ENCODE results near the gene MRPL53.
A peak's percentile ranks its signal among the peaks of the same experiment; 100 is the strongest.
"Not testable (repeated sequence)": the region's sequence is repeated elsewhere in the genome, so short reads cannot be mapped to it uniquely, and the experiment has no call there.

The MRPL53 gene

DNA sequence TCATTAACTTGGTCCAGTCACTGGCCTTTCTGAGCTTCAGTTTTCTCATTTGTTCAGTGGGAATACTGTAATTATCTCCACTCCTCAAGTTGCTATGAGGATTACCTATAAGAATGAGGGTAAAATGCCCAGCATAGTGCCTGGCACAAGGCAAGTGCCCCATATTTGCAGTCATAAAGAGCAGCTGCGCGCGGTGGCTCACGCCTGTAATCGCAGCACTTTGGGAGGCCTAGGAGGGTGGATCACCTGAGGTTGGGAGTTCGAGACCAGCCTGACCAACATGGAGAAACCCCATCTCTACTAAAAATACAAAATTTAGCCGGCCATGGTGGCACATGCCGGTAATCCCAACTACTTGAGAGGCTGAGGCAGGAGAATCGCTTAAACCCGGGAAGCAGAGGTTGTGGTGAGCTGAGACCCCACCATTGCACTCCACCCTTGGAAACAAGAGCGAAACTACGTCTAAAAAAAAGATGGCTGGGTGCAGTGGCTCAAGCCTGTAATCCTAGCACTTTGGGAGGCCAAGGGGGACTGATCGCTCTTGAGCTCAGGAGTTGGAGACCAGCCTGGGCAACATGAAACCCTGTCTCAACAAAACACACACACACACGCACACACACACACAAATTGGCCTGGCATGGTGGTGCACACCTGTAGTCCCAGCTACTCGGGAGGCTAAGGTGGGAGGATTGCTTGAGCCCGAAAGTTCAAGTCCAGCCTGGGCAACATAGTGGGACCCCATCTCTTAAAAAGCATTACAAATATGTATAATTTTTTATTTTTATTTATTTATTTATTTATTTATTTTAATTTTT is 29.8 kb downstream of the MRPL53 start:
- H3K27ac ChIP-seq (ENCODE audit: low read depth, low read length); H2AFZ ChIP-seq (ENCODE audit: low read length, unreplicated experiment); H3K36me3 ChIP-seq (ENCODE audit: insufficient read depth, low read length); H3K4me3 ChIP-seq (ENCODE audit: low read depth, low read length): not testable (repeated sequence)
- Histone ChIP-seq H3K4me1 (ENCODE audit: control insufficient read depth, insufficient read depth, low read length, unreplicated experiment) (peaks cover 34% of the 10 kb centered on the region), H3K79me2 (ENCODE audit: control insufficient read depth, insufficient read depth, low read length, unreplicated experiment) (peaks cover 20% of the 10 kb centered on the region), H3K27me3 (ENCODE audit: insufficient read depth, low read length) (peaks cover 17% of the 10 kb centered on the region)

DNA sequence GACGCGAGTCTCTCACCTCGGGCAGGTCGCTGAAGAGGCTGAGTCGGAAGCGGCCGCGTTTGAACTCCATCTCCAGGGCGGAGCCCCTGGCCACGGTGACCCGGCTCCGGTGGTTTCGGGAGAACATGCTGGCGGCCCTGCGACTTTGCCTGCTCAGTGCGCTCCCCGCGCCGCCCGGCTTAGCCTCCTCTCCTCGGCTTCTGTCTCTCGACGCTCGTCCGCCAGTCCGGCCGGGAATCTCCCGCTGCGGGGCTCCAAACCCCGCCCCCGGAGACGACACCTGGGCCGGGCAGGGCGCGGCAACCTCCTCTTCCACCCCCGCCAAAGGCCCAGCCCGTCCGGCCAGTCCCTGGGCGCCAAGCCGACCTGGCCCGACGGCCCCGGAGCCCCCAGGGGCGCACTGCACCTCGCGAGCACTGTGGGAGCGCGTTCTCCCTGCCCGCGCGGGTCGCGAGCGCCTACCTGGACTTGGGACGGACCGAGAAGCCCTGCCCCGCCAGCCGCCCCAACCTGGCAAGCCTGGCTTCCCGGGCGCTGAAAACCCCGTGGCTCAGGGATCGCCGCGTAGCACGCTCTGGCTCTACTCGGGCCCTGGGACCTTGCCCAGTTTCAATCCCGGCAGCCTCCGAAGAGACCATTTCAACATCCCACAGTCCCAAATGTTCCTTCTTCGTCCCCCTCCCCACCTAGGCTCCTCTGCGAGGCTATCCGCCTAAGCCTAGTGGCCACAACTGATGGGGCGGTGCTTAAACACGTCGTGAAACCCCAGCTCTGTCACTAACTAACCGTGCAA is 30.6 kb downstream of the MRPL53 start, which contains the start of gene RTKN:
RTKN (minus strand) TSS at position 248 of the 793 bp plus-strand sequence; CDS start at position 127, 121 bp downstream.
- Histone ChIP-seq H3K4me3 (ENCODE audit: low read depth, low read length) (peak within 1 kb of the TSS; percentile 86), H3K27ac (ENCODE audit: low read depth, low read length) (no peak within 1 kb of the TSS), H3K36me3 (ENCODE audit: insufficient read depth, low read length) (no peaks in the 10 kb centered on the region), H2AFZ (ENCODE audit: low read length, unreplicated experiment) (peak within 1 kb of the TSS; percentile 87), H3K79me2 (ENCODE audit: control insufficient read depth, insufficient read depth, low read length, unreplicated experiment) (peaks cover 20% of the 10 kb centered on the region), H3K4me1 (ENCODE audit: control insufficient read depth, insufficient read depth, low read length, unreplicated experiment) (peaks cover 42% of the 10 kb centered on the region), H3K27me3 (ENCODE audit: insufficient read depth, low read length) (peaks cover 17% of the 10 kb centered on the region)

GRCh38 chr2:74441170-74441689 is 31.2 kb downstream of the MRPL53 start:
- no peak overlapping the region; the same call in 1 of the 2 replicates for H3K4me3 ChIP-seq (ENCODE audit: low read depth, low read length)
- H3K79me2 ChIP-seq (ENCODE audit: control insufficient read depth, insufficient read depth, low read length, unreplicated experiment), result peaks cover 20% of the 10 kb centered on the region
- H2AFZ ChIP-seq (ENCODE audit: low read length, unreplicated experiment), result no peak overlapping the region
- no peak overlapping the region for H3K27ac ChIP-seq (ENCODE audit: low read depth, low read length)
- peaks cover 44% of the 10 kb centered on the region for H3K4me1 ChIP-seq (ENCODE audit: control insufficient read depth, insufficient read depth, low read length, unreplicated experiment)
- H3K36me3 ChIP-seq (ENCODE audit: insufficient read depth, low read length), result no peaks in the 10 kb centered on the region
- H3K27me3 ChIP-seq (ENCODE audit: insufficient read depth, low read length), result peaks cover 17% of the 10 kb centered on the region

DNA sequence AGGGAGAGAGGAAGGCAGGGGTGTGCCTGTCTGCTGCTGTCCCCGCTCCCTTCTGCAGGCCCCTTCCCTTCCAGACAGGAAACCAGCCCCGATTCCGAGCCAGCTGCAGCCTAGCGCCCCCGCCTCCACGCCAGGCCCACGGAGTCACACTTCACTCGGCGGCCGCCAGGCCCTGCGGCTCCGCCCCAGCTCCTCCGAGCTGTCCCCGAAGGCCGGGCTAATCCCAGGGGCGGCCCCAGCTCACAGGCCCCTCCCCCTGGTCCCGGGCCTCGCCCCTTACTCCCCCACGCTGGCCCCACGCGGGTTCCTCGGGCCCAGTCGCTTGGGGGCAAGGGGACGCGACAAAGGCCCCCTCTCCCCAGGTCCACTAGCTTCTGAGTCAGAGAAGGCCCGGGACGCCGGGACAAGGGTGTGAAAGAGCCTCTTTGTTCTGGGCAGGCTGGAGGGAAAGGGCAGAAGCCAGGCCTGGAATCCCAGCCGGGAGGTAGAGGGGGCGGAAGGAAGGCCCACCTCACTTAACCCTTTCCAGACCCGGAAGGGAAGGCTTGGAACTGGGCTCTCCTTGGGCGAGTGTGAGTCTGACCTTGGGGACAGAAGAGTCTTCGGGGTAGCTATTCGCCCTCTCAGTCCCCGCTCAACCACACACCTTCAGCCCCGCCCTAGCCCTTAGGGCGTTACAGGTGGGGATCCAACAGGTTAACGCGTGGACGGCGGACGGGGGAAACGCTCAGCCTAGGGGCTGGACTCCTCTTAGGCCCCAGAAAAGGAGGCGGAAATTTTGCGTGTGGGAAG is 31.9 kb downstream of the MRPL53 start:
- H3K4me1 ChIP-seq (ENCODE audit: control insufficient read depth, insufficient read depth, low read length, unreplicated experiment), result peaks cover 44% of the 10 kb centered on the region

DNA sequence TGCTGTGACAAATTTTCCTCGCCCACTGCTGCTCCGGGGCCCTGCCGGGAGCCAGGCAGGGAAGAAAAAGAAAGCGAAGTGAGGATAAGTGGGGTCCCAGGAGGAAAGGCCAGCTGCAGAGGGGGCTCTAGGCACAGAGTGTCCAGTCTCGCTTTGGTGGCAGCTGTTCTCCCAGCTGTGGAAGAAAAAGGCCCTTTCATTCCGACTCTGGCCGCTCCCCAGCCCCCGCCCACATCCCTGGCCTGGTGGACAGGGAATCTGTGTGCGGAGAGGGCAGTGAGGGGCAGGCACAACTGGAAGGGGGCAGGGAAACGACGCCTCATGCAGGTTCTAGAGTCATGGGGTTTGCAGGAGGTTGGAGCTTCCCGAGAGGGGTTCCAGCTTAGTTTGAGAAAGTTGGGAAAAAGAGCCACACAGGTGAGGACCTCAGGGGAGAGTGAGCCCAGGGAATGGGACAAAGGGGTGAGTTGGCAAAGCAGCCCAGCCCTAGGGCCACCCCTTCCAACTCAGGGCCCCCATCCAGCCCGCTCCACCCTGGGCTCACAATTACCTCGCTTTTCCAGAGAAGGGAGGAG is 32.6 kb downstream of the MRPL53 start:
- no peak overlapping the region for H3K27ac ChIP-seq (ENCODE audit: low read depth, low read length)
- peaks cover 17% of the 10 kb centered on the region for H3K27me3 ChIP-seq (ENCODE audit: insufficient read depth, low read length)
- peaks cover 44% of the 10 kb centered on the region for H3K4me1 ChIP-seq (ENCODE audit: control insufficient read depth, insufficient read depth, low read length, unreplicated experiment)
- peak overlapping the region; percentile 87 for H2AFZ ChIP-seq (ENCODE audit: low read length, unreplicated experiment)
- H3K79me2 ChIP-seq (ENCODE audit: control insufficient read depth, insufficient read depth, low read length, unreplicated experiment), result peaks cover 20% of the 10 kb centered on the region
- H3K36me3 ChIP-seq (ENCODE audit: insufficient read depth, low read length), result no peaks in the 10 kb centered on the region
- H3K4me3 ChIP-seq (ENCODE audit: low read depth, low read length), result peak overlapping the region; percentile 86

More for the DNA sequence above, 31.9 kb downstream of the MRPL53 start:
- H3K27me3 ChIP-seq (ENCODE audit: insufficient read depth, low read length), result peaks cover 17% of the 10 kb centered on the region
- peak overlapping the region; percentile 86 for H3K4me3 ChIP-seq (ENCODE audit: low read depth, low read length)
- H2AFZ ChIP-seq (ENCODE audit: low read length, unreplicated experiment), result peak overlapping the region; percentile 87
- no peaks in the 10 kb centered on the region for H3K36me3 ChIP-seq (ENCODE audit: insufficient read depth, low read length)
- H3K27ac ChIP-seq (ENCODE audit: low read depth, low read length), result no peak overlapping the region
- H3K79me2 ChIP-seq (ENCODE audit: control insufficient read depth, insufficient read depth, low read length, unreplicated experiment), result peaks cover 20% of the 10 kb centered on the region

- H3K4me1 ChIP-seq (ENCODE audit: control insufficient read depth, insufficient read depth, low read length, unreplicated experiment), result peaks cover 38% of the 10 kb centered on the region
- H3K27me3 ChIP-seq (ENCODE audit: insufficient read depth, low read length), result peaks cover 17% of the 10 kb centered on the region
- H3K79me2 ChIP-seq (ENCODE audit: control insufficient read depth, insufficient read depth, low read length, unreplicated experiment), result peaks cover 20% of the 10 kb centered on the region
- no peak overlapping the region for H2AFZ ChIP-seq (ENCODE audit: low read length, unreplicated experiment)
- H3K36me3 ChIP-seq (ENCODE audit: insufficient read depth, low read length), result no peaks in the 10 kb centered on the region
- no peak overlapping the region for H3K27ac ChIP-seq (ENCODE audit: low read depth, low read length)
- peak overlapping the region; percentile 86 for H3K4me3 ChIP-seq (ENCODE audit: low read depth, low read length)
These were observed 33.1 kb downstream of the MRPL53 start for GRCh38 chr2:74439373-74439772.

GRCh38 chr2:74438248-74438647 is 34.2 kb downstream of the MRPL53 start:
- Histone ChIP-seq H3K27ac (ENCODE audit: low read depth, low read length) (no peak overlapping the region), H3K4me1 (ENCODE audit: control insufficient read depth, insufficient read depth, low read length, unreplicated experiment) (peaks cover 31% of the 10 kb centered on the region), H3K36me3 (ENCODE audit: insufficient read depth, low read length) (no peaks in the 10 kb centered on the region), H2AFZ (ENCODE audit: low read length, unreplicated experiment) (no peak overlapping the region), H3K4me3 (ENCODE audit: low read depth, low read length) (no peak overlapping the region; the same call in 1 of the 2 replicates), H3K27me3 (ENCODE audit: insufficient read depth, low read length) (peaks cover 17% of the 10 kb centered on the region), H3K79me2 (ENCODE audit: control insufficient read depth, insufficient read depth, low read length, unreplicated experiment) (peaks cover 20% of the 10 kb centered on the region)

GRCh38 chr2:74436848-74437695 is 35.4 kb downstream of the MRPL53 start:
- peaks cover 14% of the 10 kb centered on the region for H3K27me3 ChIP-seq (ENCODE audit: insufficient read depth, low read length)
- no peak overlapping the region for H3K4me3 ChIP-seq (ENCODE audit: low read depth, low read length)
- no peak overlapping the region for H2AFZ ChIP-seq (ENCODE audit: low read length, unreplicated experiment)
- H3K79me2 ChIP-seq (ENCODE audit: control insufficient read depth, insufficient read depth, low read length, unreplicated experiment), result peaks cover 20% of the 10 kb centered on the region
- H3K27ac ChIP-seq (ENCODE audit: low read depth, low read length), result no peak overlapping the region
- H3K4me1 ChIP-seq (ENCODE audit: control insufficient read depth, insufficient read depth, low read length, unreplicated experiment), result peaks cover 31% of the 10 kb centered on the region
- no peaks in the 10 kb centered on the region for H3K36me3 ChIP-seq (ENCODE audit: insufficient read depth, low read length)

DNA sequence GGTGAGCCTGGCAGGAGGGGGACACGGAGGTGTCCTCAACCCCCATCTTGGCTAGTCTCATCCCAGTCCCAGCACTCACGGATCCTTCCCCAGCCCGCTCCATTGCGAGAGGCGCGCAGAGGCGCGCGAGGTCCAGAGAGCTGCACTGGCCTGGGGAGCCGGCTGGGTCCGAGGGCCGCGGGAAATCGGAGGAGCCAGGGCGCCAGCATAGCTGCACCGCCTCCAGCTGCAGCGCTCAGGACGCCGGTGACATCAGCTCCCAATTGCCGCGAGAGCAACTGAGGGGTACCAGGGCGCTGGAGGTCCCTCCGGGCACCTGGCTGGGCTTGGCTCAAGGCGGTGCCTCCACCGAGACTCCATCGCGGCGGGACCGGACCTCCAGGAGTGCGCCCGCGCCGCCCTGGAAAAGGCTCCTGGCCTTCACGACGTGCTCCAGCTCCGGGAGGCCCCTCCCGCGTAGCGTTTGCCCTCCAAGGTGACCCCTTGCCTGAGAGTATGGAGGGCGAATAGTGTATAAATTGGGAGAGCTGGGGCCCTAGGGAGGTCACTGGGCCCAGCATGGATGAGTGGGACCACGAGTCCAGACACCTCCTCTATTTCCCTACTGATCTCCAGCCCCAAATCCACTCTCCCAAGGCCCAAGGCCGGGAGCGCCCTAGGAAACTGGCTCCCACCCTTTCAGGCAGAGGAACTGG is 36.2 kb downstream of the MRPL53 start:
- peaks cover 20% of the 10 kb centered on the region for H3K79me2 ChIP-seq (ENCODE audit: control insufficient read depth, insufficient read depth, low read length, unreplicated experiment)
- no peak overlapping the region for H3K4me3 ChIP-seq (ENCODE audit: low read depth, low read length)
- H3K4me1 ChIP-seq (ENCODE audit: control insufficient read depth, insufficient read depth, low read length, unreplicated experiment), result peaks cover 31% of the 10 kb centered on the region
- H3K36me3 ChIP-seq (ENCODE audit: insufficient read depth, low read length), result no peaks in the 10 kb centered on the region
- no peak overlapping the region for H3K27ac ChIP-seq (ENCODE audit: low read depth, low read length)
- peaks cover 6% of the 10 kb centered on the region; the same call in 1 of the 2 replicates for H3K27me3 ChIP-seq (ENCODE audit: insufficient read depth, low read length)
- H2AFZ ChIP-seq (ENCODE audit: low read length, unreplicated experiment), result no peak overlapping the region

Data from ACC112 (cell line).